ENCODE results near the gene FBXL12.
A peak's percentile ranks its signal among the peaks of the same experiment; 100 is the strongest.
"Not testable (repeated sequence)": the region's sequence is repeated elsewhere in the genome, so short reads cannot be mapped to it uniquely, and the experiment has no call there.

The FBXL12 gene

GRCh38 chr19:9838324-9838723, 19.4 kb upstream of the FBXL12 start:
- DNase-seq, result no peak

GRCh38 chr19:9836021-9836420, 17.1 kb upstream of the FBXL12 start:
- peak; percentile 44 for DNase-seq

GRCh38 chr19:9835507-9835949, 16.6 kb upstream of the FBXL12 start:
- DNase-seq, result no peak

GRCh38 chr19:9834726-9835506, 16.0 kb upstream of the FBXL12 start, which contains the start of gene PIN1:
Gene PIN1, plus strand, starts transcription at chr19:9835318. Its CDS starts 27 bp downstream, at chr19:9835345.
- DNase-seq, result peak; percentile 100

GRCh38 chr19:9834307-9834725, 15.4 kb upstream of the FBXL12 start:
- DNase-seq, result no peak

- DNase-seq, result no peak
These were observed 9.7 kb upstream of the FBXL12 start for GRCh38 chr19:9828551-9829063.

- peak; percentile 95 for DNase-seq
These were observed 8.7 kb upstream of the FBXL12 start, which contains the start of gene UBL5 for GRCh38 chr19:9827289-9828238. Gene UBL5, plus strand, starts transcription at chr19:9827918. Its CDS starts 420 bp downstream, at chr19:9828338.

GRCh38 chr19:9823816-9824215, 4.9 kb upstream of the FBXL12 start:
- no peak for DNase-seq

GRCh38 chr19:9820034-9820433, 1.2 kb upstream of the FBXL12 start:
- DNase-seq, result not testable (repeated sequence)

GRCh38 chr19:9819596-9819909, 674 bp upstream of the FBXL12 start:
- DNase-seq, result no peak

- DNase-seq, result no peak
These were observed 625 bp downstream of the FBXL12 start for GRCh38 chr19:9818175-9818733.

GRCh38 chr19:9811139-9811538, 7.7 kb downstream of the FBXL12 start:
- no peak for DNase-seq

- DNase-seq, result no peak
These were observed 9.7 kb downstream of the FBXL12 start for GRCh38 chr19:9808855-9809824.

GRCh38 chr19:9806803-9807202, 12.1 kb downstream of the FBXL12 start:
- no peak for DNase-seq

- DNase-seq, result no peak
These were observed 16.9 kb downstream of the FBXL12 start for GRCh38 chr19:9801976-9802375.

GRCh38 chr19:9799162-9799561, 19.7 kb downstream of the FBXL12 start:
- no peak for DNase-seq

GRCh38 chr19:9797871-9798270, 21.0 kb downstream of the FBXL12 start:
- DNase-seq, result no peak

GRCh38 chr19:9796113-9796773, 22.6 kb downstream of the FBXL12 start:
- peak; percentile 84 for DNase-seq

- DNase-seq, result no peak
These were observed 25.7 kb downstream of the FBXL12 start for GRCh38 chr19:9793071-9793591.

GRCh38 chr19:9792206-9793070, 26.4 kb downstream of the FBXL12 start:
- peak; percentile 88 for DNase-seq
